ENCODE measurements around the gene TRAF7.
A peak's percentile ranks its signal among the peaks of the same experiment; 100 is the strongest.

The TRAF7 gene

DNA sequence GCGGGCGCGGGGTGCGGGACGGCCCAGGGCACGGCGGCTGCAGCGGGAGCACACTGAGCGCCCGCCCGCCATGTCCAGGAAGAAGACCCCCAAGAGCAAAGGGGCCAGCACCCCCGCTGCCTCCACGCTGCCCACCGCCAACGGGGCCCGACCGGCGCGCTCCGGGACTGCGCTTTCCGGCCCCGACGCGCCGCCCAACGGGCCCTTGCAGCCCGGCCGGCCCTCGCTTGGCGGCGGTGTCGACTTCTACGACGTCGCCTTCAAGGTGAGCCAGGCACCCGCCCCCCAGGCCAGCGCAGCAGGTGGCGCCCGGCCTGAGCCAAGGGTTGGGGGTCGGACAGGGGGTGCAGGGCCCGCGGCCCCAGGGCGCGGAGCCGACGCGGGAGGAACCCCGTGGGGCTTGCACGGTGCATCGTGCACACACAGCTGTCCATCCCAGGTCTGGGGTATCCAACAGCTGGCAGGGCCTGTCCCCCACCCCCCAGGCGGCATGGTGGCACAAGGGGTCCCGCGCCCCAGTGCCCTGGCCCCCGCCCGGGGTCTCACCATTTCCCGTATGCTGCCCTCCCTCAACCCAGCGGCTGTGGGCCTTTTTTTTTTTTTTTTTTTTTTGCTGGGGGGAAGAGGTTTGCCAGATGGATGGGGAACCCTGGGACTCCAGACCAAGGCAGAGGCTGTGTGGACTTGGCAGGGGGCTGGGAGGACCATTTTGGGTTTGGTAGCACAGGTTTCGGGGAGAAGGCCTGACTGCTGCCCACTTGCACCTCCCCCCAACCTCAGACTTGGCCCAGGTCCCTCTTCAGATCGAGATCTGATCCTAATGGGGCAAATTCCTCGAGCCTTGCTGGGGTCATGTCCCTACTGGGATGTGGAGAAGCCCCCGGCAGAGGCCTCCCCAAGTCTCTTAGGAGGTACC, 6.6 kb upstream of the TRAF7 start:
- peak; percentile 52 for DNase-seq

DNA sequence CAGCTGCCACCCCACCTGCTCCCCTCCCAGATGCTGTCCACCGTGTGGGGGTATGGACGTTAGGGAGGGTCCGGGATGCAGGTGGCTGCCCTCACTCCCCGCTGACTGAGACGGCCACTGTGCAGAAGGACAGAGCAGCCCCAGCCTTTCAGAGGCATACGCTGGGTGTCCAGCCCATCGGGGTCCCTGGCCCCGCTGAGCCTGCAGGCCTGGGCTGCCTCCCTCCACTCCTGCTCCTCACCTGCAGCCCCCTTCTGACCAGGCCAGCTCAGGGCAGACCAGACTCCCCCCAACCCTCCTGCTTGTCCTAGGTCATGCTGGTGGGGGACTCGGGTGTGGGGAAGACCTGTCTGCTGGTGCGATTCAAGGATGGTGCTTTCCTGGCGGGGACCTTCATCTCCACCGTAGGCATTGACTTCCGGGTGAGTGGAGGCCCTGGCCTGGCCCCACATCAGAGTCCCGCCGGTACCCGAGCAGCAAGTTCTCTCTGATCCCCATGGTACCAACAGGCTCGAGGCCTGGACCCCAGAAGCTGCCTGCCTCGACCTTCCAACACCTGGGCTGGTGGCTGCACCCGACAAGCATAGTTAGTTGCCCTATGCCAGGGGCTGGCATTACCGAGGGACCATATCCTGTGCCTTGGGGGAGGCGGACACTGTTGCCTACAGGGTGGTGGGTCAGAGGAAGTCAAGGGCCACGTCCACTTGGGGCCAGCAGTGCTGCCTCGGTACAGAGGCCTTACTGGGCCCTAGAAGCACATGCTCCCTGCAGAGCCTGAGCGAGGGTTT, 5.8 kb upstream of the TRAF7 start:
- DNase-seq = peak; percentile 42

DNA sequence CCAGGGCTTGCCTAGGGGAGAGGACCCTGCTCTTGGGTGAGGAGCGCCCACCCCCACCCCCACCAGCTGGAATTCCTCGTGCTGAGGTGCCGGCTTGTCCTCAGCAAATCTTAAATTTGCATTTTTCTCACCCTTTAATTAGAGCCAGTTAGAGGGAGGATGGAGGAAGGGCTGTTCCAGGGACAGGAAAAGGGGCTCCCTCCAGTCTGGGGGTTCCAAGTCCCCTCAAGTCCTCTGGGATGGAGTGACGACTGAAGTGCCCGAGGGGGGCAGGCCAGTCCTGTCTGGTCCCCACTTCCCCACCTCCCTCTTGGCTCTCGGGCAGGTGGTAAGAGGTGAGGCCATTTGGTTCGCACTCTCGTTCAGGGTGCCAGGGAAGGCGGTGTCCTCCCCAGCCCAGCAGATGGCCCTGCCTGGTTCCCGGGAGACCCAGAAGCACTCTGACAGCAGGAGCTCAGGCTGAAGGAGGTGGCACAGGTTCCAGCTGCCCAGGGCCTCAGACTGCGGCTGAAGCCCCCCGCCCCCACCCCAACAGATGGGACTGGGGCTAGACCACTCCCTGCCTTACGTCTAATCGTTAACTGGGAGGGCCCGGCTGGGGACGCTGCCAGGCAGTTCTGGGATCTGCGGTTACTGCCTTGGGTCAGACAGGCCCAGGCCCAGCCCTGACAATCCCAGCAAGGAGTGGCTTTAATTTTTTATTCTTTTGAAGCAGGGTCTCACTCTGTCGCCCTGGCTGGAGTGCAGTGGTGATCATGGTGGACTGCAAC, 5.0 kb upstream of the TRAF7 start:
- DNase-seq = peak; percentile 52

DNA sequence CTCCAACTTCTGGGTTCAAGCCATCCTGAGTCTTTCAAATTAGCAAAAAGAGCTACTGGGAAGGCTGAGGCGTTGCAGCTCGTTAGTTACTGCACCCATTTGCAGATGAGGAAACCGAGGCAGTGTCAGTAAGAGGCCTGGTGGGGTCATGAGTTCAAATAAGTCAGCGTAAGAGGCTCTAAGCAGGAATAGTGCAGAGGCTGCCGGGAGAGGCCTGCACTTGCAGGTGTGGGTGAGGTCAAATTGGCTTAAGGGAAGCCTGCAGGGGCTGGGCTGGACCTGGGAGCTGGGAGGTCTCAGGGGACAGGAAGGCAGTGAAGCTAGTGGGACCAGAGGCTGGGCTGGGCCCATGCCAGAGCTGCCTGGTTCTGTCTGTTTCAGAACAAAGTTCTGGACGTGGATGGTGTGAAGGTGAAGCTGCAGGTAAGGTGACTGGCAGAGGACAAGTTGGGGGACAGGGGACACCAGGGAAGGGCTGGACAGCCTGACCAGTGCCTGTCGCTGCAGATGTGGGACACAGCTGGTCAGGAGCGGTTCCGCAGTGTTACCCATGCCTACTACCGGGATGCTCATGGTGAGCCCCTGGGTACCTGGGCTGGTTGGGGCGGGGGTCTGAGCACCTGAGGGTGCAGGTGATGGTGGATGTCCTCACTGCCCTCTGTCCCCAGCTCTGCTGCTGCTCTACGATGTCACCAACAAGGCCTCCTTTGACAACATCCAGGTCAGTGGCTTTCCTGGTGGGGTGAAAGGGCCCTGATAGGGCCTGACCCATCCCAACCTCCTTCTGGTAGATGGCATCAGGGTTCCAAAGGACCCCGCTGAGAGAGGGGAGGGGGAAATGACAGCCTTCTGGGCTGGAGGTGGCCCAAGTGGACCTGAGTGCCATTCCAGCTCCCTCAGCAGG, 4.1 kb upstream of the TRAF7 start:
- peak; percentile 36 for DNase-seq

DNA sequence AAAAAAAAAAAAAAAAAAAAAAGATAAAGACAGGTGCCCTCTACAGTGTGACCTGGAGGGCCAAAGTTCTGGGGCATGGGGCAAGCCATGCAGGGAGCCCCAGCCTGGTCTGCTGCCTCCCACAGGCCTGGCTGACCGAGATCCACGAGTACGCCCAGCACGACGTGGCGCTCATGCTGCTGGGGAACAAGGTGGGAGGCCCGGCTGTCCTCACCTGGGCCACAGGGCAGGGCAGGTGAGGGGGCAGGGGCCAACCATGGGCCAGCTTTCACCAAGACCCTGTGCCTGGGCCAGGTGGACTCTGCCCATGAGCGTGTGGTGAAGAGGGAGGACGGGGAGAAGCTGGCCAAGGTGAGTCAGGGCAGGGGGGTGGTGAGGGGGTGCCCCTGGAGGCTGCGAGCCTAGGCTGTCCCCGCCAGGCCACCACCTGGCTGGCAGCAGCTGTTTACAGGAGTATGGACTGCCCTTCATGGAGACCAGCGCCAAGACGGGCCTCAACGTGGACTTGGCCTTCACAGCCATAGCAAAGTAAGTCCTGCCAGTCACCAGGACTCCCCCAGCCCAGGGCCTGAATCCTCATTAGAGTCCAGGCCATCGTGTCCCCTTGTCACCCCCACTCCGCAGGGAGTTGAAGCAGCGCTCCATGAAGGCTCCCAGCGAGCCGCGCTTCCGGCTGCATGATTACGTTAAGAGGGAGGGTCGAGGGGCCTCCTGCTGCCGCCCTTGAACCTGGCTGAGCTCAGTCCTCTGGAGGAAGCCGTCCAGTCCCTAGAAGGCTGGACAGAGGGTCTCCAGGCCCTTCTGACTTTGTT, 2.7 kb upstream of the TRAF7 start:
- DNase-seq = peak; percentile 43

DNA sequence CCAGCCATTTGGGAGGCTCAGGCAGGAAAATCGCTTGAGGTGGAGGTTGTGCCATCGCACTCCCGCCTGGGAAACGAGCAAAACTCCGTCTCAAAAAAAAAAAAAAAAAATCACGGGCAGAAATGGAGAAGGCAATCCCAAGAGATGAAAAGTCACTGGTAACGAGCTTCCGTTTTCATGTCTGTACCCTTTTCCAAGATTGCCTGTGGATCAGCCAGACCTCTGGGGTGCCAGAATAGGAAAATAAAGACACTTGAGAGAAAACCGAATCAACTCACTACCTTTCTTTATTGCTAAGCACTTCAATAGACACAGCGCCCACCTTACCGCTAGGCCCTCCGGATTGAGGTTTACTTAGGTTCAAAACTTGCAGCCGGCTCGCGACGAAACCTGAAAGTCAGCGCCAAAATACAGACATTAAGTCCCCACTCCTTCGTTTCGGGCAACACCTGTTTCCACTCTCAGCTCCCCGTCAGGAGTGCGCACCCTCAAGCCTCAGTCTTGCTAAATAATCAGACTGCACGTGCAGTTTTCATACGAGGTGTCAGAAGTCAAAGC, 970 bp upstream of the TRAF7 start:
- no peak for DNase-seq

DNA sequence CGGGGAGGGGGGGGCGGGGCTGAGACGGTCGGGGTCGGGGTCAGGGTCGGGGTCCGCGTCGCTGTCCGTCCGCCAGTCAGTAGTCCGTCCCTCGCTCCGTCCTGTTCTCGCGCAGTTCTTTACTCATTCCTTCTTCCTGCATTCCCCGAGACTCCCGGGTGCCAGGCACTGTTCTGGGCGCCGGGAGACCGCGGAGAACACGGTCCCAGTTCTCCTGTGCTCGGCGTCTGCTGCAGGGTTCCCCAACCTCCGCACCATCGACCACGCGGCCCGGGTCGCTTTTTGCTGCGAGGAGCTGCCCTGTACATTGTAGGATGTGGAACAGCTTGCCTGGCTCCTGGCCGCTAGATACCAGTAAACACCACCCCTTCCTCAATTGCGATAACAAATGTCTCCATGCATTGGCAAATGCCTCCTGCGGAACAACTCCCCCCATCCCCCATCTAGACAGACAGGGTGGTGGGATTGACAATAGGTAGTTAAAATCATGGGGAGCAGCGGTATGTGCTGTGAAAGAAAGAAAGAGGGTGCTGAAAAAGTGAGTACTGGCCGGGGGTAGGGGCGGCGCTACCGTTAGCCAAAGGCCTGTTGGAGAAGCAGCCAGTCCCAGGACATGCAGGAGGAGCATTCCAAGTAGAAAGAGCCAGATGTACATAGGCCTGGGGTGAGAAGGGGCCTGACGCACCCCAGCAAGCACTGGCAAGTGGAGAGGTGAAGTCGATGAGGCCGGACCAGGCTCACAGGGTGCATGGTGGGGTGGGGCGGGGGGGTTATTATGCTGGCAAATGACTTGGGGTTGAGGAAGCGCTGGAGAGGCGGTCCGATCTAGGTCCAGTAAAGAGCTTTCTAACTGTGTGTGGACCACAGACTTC, 631 bp downstream of the TRAF7 start:
- peak; percentile 78 for DNase-seq

DNA sequence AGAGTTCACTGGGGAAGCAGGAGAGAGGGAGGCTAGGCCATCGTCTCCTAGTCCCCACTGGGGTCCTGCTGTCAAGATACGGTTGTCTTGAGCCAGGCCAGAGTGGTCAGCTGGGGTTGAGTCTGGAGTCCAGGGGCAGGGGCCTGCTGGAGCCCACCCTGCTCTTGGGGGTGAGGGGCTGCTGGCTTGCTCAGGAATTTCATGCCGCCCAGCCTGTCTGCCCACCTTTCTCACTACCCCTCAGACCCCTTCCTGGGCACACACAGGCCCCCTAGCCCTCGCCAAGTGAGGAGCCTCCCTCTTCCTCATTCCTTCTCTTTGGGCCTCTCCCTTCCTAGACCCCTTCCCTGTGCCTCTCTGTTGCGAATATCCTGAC, 1.3 kb downstream of the TRAF7 start:
- DNase-seq = no peak

DNA sequence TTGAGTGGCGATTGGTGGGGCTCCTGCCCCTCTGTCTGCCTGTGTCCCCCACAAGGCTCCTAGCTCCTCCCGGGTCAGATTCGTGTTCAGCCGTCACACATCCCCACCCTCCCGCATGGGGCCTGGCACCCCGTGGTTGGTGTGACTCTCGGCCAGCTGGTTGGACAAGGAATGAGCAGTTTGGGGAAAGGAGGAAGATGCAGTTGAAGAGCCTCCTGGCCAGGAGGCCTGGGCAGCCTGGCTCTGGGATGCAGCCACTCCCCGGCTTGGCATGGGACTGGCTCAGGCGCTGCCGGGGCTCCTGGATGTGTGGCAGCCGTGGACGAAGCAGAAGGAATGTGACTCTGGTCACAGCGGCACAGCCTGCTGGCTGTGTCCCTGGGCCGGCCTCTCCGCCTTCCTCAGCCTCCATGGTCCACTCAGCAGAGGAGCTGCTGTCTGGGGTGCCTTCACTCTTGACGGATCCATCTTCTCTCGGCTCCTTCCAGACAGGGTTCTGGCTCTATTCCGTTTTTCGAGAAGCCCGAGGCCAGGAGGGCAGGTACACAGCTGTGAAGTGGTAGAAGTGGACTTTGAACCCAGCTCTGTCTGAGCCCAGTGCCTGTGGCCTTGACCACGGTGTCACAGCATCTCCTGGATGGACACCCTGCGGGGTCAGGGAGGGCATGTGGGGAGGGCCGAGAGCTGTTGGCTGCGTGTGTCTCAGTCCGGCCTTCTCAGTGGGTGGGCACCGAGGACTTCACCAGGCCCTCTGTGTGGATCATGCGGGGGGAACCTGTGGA, 2.1 kb downstream of the TRAF7 start:
- no peak for DNase-seq

DNA sequence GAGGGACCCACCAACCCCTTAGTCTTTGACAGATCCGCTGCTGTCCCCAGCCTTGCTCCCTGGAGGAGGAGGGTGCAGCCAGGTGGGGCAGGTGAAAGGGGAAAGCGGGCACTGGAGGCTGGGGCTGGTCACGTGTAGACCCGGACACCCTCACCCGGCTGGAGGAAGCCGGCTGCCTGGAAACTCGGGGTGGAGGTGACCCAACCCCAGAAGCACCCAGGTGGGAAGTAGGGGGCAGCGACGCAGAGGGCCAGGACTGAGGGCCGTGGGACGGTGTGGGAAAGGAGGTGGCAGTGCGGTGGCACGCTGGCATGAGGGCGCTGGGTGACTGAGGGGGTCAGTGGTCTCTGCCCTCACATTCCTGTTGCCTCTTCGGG, 2.7 kb downstream of the TRAF7 start:
- DNase-seq = no peak

DNA sequence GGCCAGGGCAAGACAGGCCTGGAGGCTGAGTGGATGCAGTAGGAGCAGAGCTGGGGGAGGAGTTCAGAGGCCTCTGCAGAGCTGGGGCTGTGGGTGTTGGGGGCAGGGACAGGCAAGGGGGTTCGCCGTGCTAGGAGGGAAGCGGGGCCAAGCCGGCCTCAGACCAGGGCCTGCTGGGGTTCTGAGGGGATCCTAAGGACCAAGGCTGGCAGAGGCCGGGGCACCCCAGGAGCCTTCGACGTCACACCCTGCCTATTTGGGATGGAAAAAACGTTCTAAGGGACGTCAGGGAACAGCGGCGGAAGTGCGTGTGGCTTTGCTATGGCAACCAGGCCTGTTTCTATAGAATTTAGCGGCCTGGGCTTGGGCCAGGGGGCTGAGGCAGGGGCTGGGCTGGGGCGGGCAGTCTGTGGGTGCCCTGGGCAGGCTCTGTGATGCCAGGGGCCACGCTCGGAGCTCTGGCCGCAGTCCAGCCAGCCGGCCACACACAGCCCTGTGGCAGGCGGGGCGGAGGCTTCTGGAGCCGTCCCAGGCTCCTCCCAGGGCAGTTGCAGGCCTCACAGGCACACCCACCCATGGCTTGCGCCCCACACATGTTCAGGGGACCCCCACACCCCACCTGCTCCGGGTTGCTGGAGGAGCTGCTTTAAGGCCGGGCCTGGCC, 3.7 kb downstream of the TRAF7 start:
- DNase-seq = no peak

DNA sequence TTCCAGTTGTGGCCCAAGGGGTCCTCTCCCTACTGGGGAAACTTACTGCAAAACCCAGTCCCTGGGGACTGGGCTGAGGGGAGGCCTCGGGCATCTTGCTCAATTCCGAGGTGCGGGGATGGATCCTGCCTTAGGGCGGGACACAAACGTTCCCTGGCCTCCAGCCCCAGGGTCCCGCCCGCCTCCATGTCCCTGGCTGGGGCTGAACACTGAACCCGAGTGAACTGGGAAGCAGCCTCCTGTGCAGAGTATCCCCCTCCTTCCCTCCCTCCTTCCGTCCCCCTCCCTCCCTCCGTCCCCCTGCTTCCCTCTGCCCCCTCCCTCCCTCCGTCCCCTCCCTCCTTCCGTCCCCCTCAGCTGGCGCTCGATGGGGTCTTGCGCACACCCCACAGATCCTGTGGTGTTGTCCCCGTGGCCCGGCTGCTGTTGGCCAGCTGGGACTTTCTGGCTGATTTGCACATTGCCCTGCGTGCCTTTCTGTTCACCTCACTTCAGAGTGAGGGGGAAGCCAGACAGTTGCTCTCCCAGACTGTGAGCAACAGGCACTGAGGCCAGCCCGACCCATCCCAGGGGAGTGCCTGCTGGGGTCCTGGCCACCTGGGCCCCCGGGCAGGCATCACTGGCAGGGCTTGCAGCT, 5.5 kb downstream of the TRAF7 start:
- peak; percentile 55 for DNase-seq

DNA sequence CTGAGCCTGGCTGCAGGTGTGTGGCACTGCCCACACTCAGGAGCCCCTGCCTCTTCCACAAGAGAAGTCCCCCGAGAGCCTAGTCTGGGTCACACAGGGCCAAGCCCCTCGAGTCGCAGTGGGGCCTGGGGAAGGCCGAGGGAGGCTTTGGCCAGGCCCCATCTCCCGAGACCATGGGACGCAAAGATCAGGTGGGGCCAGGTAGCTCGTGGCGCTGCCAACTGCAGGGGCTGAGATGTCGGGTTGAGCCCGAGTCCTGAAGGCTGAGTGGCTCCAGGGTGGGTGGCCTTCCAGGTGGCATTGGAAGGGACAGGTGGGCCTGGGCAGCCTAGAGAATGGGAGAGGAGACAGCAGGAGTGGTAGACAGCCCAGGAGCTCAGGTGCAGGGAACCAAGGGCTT, 6.3 kb downstream of the TRAF7 start:
- DNase-seq = no peak

DNA sequence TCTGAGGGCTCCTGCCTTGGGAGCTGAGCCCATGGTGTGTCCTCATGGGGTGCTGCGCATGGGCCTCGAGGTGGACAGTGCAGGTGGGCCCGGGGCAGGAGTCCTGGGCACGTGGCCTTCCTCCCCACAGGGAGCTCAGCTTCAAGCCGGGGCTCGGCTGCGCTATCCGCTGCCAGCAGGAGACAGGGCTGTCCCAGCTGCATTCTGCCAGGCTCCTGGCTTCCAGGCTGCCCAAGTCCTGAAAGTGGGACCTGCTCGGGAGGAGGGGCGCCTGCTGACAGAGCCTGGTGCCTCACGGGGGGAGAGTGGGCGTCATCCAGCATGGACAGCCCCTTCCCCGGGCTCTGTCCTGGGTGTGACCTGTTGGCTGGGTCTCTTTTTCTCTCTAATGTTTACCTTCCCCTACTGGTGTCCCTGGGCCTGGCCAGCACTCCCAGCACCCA, 7.1 kb downstream of the TRAF7 start:
- DNase-seq = no peak

DNA sequence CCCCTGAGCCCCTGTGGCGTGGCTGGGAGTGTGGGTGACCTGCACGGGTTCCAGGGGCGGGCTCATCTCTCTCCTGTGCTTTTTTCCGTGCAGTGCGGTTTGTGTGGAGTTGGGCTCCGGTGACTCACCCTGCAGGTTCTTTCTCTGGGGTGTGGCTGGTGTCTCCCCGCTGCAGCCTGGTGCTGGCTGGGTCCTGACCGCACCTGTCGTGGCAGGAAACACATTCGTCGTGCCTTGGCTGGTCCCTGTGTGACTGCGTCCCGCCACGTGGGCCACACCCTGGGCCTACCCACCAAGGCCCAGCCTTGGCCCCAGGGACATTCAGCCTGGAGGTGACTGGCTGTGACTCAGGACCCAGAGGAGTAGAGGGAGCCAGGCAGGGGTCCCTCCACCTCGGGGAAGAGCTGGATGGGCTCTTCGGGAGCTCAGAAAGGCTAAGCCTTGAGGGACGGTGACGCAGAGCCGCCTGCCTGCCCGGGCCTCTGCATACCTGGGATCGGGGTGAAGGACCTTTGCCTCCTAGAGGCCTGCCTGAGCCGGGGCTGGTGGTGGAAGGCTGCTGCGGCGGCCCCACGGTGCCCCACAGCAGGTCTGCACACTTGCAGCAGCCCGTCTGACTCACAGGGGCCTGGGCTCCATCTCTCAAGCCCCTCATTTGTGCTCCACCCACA, 7.8 kb downstream of the TRAF7 start:
- DNase-seq = no peak

DNA sequence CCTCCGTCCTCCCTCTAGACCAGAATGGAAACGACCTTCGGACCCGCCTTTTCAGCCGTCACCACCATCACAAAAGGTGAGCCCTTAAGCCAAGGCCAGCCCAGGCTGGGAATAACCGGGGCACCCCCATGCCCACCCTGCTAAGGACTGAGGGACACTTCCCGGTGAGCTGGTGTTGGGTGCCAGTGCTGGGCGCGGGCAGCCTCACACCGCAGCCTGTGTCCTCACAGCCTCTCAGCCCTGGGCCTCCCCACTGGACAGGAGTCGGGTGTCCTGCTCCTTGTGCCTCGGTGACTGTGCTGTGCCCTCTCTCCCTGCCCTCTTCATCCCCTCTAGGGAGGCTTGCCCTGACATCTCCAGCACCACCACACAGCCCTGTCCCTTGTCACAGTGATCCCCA, 10.3 kb downstream of the TRAF7 start:
- DNase-seq = no peak

DNA sequence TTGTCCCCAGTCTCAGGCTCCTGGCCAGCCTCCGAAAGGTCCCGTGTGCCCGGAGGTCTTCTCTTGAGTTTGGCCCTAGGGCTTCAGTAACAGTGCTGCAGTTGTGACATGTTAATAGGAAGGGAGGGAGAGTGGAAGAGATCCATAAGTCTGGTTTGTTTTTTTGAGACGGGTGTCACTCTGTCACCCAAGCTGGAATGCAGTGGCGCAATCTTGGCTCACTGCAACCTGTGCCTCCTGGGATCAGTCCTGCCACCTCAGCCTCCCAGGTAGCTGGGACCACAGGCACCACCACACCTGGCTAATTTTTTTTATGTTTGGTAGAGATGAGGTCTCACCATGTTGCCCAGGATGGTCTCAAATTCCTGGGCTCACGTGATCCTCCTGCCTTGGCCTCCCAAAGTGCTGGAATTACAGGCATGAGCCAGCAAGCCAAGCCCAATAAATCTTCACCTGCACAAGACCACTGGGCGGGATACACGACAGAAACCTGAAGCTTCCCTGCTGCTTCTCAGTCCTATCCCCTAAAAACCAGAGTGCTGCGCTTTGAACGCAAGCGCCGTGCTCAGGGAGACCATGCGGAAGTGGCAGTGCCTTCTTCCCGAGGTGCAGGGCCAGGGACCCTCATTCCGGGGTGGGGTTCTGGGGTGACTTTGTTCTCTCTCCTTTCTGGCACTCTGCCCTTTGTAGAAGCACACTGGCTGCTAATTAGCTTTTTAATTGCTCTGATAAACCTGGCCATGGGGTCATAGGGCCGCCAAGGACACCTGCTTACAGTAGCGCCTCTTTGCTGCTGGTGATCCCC, 10.9 kb downstream of the TRAF7 start:
- no peak for DNase-seq
